H9 (cell line): ENCODE results near the gene KANK4. TPM values are rescaled to one million over a fixed set of nuclear protein-coding genes. Genes with fewer than 3 reads are reported as not detected.

Experiments
- DNase-seq: peaks from one replicate; pipeline ENCODE4 v3.0.0-alpha.2; 2017
- H2AFZ ChIP-seq: one replicate; pipeline ENCODE4 v1.6.1; 2013; ENCODE audit warnings: mild to moderate bottlenecking, low read length, control low read depth, moderate library complexity
- H2AK5ac ChIP-seq: 2 replicates; pipeline ENCODE4 v1.6.1; 2013; ENCODE audit warnings: low read length, control low read depth, mixed read lengths; ENCODE audit not compliant: insufficient read length
- H2BK120ac ChIP-seq: one replicate; pipeline ENCODE4 v1.6.1; 2013; ENCODE audit warnings: low read depth, mild to moderate bottlenecking, low read length, control low read depth, inconsistent platforms; ENCODE audit not compliant: poor library complexity, severe bottlenecking
- H2BK12ac ChIP-seq: 2 replicates; pipeline ENCODE4 v1.6.1; 2013; ENCODE audit warnings: low read length, control low read depth, mixed read lengths, low read depth; ENCODE audit not compliant: insufficient read length
- H2BK15ac ChIP-seq: 2 replicates; pipeline ENCODE4 v1.6.1; 2013; ENCODE audit warnings: low read depth, low read length, control low read depth
- H2BK20ac ChIP-seq: one replicate; pipeline ENCODE4 v1.6.1; 2013; ENCODE audit warnings: low read depth, mild to moderate bottlenecking, low read length, control low read depth, inconsistent platforms; ENCODE audit not compliant: poor library complexity, severe bottlenecking
- H2BK5ac ChIP-seq: 2 replicates; pipeline ENCODE4 v1.6.1; 2013; ENCODE audit warnings: low read length, control low read depth, mixed read lengths; ENCODE audit not compliant: insufficient read length
- H3K14ac ChIP-seq: 2 replicates; pipeline ENCODE4 v1.6.1; 2013; ENCODE audit warnings: low read length, control low read depth; ENCODE audit not compliant: insufficient read depth
- H3K18ac ChIP-seq: 2 replicates; pipeline ENCODE4 v1.6.1; 2013; ENCODE audit warnings: low read depth, mild to moderate bottlenecking, mixed read lengths, low read length, control low read depth; ENCODE audit not compliant: insufficient read length
- H3K23ac ChIP-seq: 2 replicates; pipeline ENCODE4 v1.6.1; 2013; ENCODE audit warnings: low read length, control low read depth, mixed read lengths, low read depth; ENCODE audit not compliant: insufficient read length
- H3K23me2 ChIP-seq: 2 replicates; pipeline ENCODE4 v1.6.1; 2013; ENCODE audit warnings: low read depth, mild to moderate bottlenecking, mixed read lengths, low read length, control low read depth; ENCODE audit not compliant: insufficient read length, poor library complexity, severe bottlenecking
- H3K27ac ChIP-seq: 2 replicates; pipeline ENCODE4 v1.5.1; 2013; ENCODE audit warnings: low read length, control low read depth, mixed read lengths, low read depth; ENCODE audit not compliant: insufficient read length
- H3K27me3 ChIP-seq: 2 replicates; pipeline ENCODE4 v1.6.1; 2013; ENCODE audit warnings: low read length, control low read depth, inconsistent platforms; ENCODE audit not compliant: insufficient read depth
- H3K4ac ChIP-seq: 2 replicates; pipeline ENCODE4 v1.6.1; 2013; ENCODE audit warnings: low read depth, mild to moderate bottlenecking, control low read depth, inconsistent platforms, low read length, moderate library complexity
- H3K4me1 ChIP-seq: 2 replicates; pipeline ENCODE4 v1.6.1; 2013; ENCODE audit warnings: low read length, control low read depth, inconsistent platforms; ENCODE audit not compliant: insufficient read depth
- H3K4me2 ChIP-seq: 2 replicates; pipeline ENCODE4 v1.6.1; 2013; ENCODE audit warnings: low read length, control low read depth, mixed read lengths; ENCODE audit not compliant: insufficient read length, insufficient read depth
- H3K56ac ChIP-seq: 2 replicates; pipeline ENCODE4 v1.6.1; 2013; ENCODE audit warnings: low read depth, mild to moderate bottlenecking, mixed read lengths, low read length, control low read depth; ENCODE audit not compliant: insufficient read length
- H3K79me1 ChIP-seq: 2 replicates; pipeline ENCODE4 v1.6.1; 2013; ENCODE audit warnings: low read depth, mild to moderate bottlenecking, moderate library complexity, low read length, control low read depth, inconsistent platforms; ENCODE audit not compliant: insufficient read depth, poor library complexity, severe bottlenecking
- H3K79me2 ChIP-seq: 2 replicates; pipeline ENCODE4 v1.6.1; 2013; ENCODE audit warnings: low read length, control low read depth, inconsistent platforms; ENCODE audit not compliant: insufficient read depth
- H3K9ac ChIP-seq: 2 replicates; pipeline ENCODE4 v1.6.1; 2013; ENCODE audit warnings: low read length, control low read depth, mixed read lengths; ENCODE audit not compliant: insufficient read length; ENCODE audit errors: extremely low read depth
- H3K9me3 ChIP-seq: one replicate; pipeline ENCODE4 v1.6.1; 2013; ENCODE audit warnings: low read depth, low read length, inconsistent platforms; ENCODE audit not compliant: control insufficient read depth
- H3T11ph ChIP-seq: one replicate; pipeline ENCODE4 v1.6.1; 2013; ENCODE audit warnings: mild to moderate bottlenecking, low read length, control low read depth, inconsistent platforms
- H4K20me1 ChIP-seq: one replicate; pipeline ENCODE4 v1.6.1; 2013; ENCODE audit not compliant: control insufficient read depth, insufficient read length, insufficient read depth
- H4K5ac ChIP-seq: 2 replicates; pipeline ENCODE4 v1.6.1; 2013; ENCODE audit warnings: low read depth, mild to moderate bottlenecking, mixed read lengths, low read length, control low read depth; ENCODE audit not compliant: insufficient read length
- H4K8ac ChIP-seq: replicated peaks from 2 replicates; pipeline ENCODE4 v1.6.1; 2013; ENCODE audit warnings: low read length, control low read depth, mixed read lengths, low read depth; ENCODE audit not compliant: insufficient read length
- H4K91ac ChIP-seq: 2 replicates; pipeline ENCODE4 v1.6.1; 2013; ENCODE audit warnings: low read depth, mild to moderate bottlenecking, moderate library complexity, mixed read lengths, low read length, control low read depth; ENCODE audit not compliant: insufficient read length
- H3K27ac Mint-ChIP-seq, 3 experiments: 2 replicates in 2 of 3; 3 replicates in 1 of 3; pipeline ENCODE4 v1.8.0; 2020 to 2021; ENCODE audit warnings: mixed read lengths in 3 of 3, mild to moderate bottlenecking in 1 of 3, moderate library complexity in 1 of 3
- H3K27me3 Mint-ChIP-seq: 2 replicates; pipeline ENCODE4 v1.8.0; 2021; ENCODE audit warnings: low read depth, mild to moderate bottlenecking, moderate library complexity, mixed read lengths
- H3K36me3 Mint-ChIP-seq, 3 experiments: 2 replicates in 2 of 3; 3 replicates in 1 of 3; pipeline ENCODE4 v1.8.0; 2020 to 2021; ENCODE audit warnings: low read depth in 3 of 3, mixed read lengths in 3 of 3; ENCODE audit not compliant: insufficient read depth in 1 of 3
- H3K4me1 Mint-ChIP-seq, 2 experiments: 2 replicates each; pipeline ENCODE4 v1.8.0; 2020; ENCODE audit warnings: mixed read lengths in 2 of 2
- H3K4me3 Mint-ChIP-seq, 2 experiments: 2 replicates in 1 of 2; 3 replicates in 1 of 2; pipeline ENCODE4 v1.8.0; 2020 to 2021; ENCODE audit warnings: mild to moderate bottlenecking in 2 of 2, mixed read lengths in 2 of 2, moderate library complexity in 1 of 2
- H3K9me3 Mint-ChIP-seq, 2 experiments: 2 replicates in 1 of 2; 3 replicates in 1 of 2; pipeline ENCODE4 v1.8.0; 2020; ENCODE audit warnings: mild to moderate bottlenecking in 2 of 2, mixed read lengths in 2 of 2, moderate library complexity in 1 of 2
- WGBS: extraction: QIAGEN DNeasy Blood & Tissue Kit; methylation state at CpG from one replicate; pipeline ENCODE4 v1.1.7; 2013; ENCODE audit warnings: missing lambda C conversion rate, low lambda C conversion rate, mixed read lengths; ENCODE audit not compliant: insufficient read length; ENCODE audit errors: extremely low coverage; 5-methylcytosine and 5-hydroxymethylcytosine counted together
- total RNA-seq: library from RNA; stranded (reverse); gene quantifications from 2 replicates; pipeline ENCODE4 v1.2.1, GENCODE V29; 2021
- TF ChIP-seq, protein P1 (sequence below): fragments of 200-600 bp; sonication (generic); conservative IDR thresholded peaks from 3 replicates; pipeline ENCODE4 v1.8.0; 2021; ENCODE audit warnings: antibody characterized with exemption, mild to moderate bottlenecking

KANK4 gene
- total RNA-seq, 1 experiment from 2014 or later = 0.15 TPM

DNA sequence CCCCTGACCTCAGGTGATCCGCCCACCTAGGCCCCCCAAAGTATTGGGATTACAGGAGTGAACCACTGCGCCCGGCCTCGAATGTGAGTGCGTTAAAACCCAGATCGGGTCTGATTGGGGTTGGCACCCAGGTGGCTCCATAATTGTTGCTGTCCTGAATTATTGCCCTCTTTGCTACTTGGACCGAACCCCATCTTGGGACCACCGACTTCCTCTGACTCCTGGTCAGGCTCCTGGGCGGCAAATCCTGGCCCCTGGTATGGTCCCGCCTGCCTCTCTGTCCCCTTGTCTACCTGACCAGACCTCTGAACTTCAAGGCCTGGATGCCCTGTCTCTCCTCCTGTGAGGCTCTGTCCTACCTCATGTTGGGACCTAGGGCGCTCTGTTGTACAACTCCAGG lies 91.7 kb downstream of the KANK4 start:
- Histone ChIP-seq H4K20me1 (no peaks in the 10 kb centered on the region), H2BK15ac (no peak overlapping the region), H3K23me2 (peaks cover 4% of the 10 kb centered on the region), H3K23ac (no peak overlapping the region), H2BK120ac (no peak overlapping the region), H3K27ac (no peak overlapping the region), H3K4me1 (peaks cover 4% of the 10 kb centered on the region; the same call in 1 of the 2 replicates), H2BK12ac (no peak overlapping the region), H3K4ac (no peak overlapping the region), H4K8ac (no peak overlapping the region), H3K4me2 (no peak overlapping the region), H3K9me3 (no peaks in the 10 kb centered on the region), H2AFZ (no peak overlapping the region), H3K27me3 (no peaks in the 10 kb centered on the region), H2BK5ac (no peak overlapping the region), H3K56ac (no peak overlapping the region), H4K91ac (no peak overlapping the region), H2AK5ac (no peak overlapping the region), H3K18ac (no peak overlapping the region), H3T11ph (no peak overlapping the region), H4K5ac (no peak overlapping the region), H2BK20ac (no peak overlapping the region), H3K14ac (no peak overlapping the region), H3K79me2 (no peaks in the 10 kb centered on the region), H3K9ac (no peak overlapping the region), H3K79me1 (no peaks in the 10 kb centered on the region)
- DNase-seq = no peak
- H3K9me3 Mint-ChIP-seq = no peaks in the 10 kb centered on the region
- no peaks in the 10 kb centered on the region for H3K27me3 Mint-ChIP-seq
- H3K27ac Mint-ChIP-seq = peak overlapping the region in 2 of 3 experiments; percentile 64 to 95; a peak in 2 of 7 replicates
- peaks cover 31 to 47% (median 42%) of the 10 kb centered on the region in 3 experiments for H3K36me3 Mint-ChIP-seq
- no peak overlapping the region for H3K4me3 Mint-ChIP-seq
- TF ChIP-seq, protein P1, sequence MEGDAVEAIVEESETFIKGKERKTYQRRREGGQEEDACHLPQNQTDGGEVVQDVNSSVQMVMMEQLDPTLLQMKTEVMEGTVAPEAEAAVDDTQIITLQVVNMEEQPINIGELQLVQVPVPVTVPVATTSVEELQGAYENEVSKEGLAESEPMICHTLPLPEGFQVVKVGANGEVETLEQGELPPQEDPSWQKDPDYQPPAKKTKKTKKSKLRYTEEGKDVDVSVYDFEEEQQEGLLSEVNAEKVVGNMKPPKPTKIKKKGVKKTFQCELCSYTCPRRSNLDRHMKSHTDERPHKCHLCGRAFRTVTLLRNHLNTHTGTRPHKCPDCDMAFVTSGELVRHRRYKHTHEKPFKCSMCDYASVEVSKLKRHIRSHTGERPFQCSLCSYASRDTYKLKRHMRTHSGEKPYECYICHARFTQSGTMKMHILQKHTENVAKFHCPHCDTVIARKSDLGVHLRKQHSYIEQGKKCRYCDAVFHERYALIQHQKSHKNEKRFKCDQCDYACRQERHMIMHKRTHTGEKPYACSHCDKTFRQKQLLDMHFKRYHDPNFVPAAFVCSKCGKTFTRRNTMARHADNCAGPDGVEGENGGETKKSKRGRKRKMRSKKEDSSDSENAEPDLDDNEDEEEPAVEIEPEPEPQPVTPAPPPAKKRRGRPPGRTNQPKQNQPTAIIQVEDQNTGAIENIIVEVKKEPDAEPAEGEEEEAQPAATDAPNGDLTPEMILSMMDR = no peak
- peaks cover 29 to 33% of the 10 kb centered on the region in 2 experiments for H3K4me1 Mint-ChIP-seq
- WGBS = no CpG with 5 or more reads among the region's 11 CpGs
